UCSD-AML1 (cell line): Measurements from ENCODE around the gene KRT76.
"Not testable (repeated sequence)": the region's sequence is repeated elsewhere in the genome, so short reads cannot be mapped to it uniquely, and the experiment has no call there.

Source experiments
- DNase-seq: peaks from one replicate; lab custom pipeline; 2025; ENCODE audit not compliant: unreplicated experiment; lab: John Stamatoyannopoulos, UW

The KRT76 gene

GRCh38 chr12:52763036-52763659 lies 14.0 kb downstream of the KRT76 start:
- DNase-seq = no peak

- no peak for DNase-seq
Measured at GRCh38 chr12:52761802-52762201, 15.3 kb downstream of the KRT76 start.

DNA sequence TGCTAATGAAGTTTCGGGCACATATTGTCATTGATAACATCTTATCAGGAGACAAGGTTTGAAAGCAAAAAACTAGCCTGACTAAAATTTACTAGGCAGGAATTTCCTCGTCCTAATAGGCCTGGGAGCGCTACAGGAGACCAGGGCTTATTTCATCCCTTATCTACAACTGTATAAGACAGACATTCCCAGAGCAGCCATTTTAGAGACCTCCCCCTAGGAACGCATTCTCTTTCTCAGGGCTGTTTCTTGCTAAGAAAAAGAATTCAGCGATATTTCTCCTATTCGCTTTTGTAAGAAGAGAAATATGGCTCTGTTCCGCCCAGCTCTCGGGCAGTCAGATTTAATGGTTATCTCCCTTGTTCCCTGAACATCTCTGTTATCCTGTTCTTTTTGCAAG lies 15.9 kb downstream of the KRT76 start:
- not testable (repeated sequence) for DNase-seq

DNA sequence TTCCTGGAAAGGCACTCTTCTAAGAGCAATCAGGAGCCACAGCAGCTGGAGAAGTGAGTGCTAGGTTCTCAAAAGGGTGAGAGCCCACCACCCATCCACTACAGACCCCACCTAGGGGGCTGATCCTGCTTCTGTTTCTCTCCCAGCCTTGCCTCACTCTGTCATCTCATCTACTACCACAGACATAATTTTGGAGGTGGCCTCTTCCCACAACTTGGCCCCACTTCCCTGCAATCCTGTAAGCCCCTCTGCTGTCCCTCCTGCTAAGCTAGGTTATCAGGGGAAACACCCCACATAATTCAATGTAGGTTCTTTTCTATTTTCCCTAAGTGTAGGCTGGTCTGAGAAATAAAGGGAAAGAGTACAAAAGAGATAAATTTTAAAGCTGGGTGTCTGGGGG lies 16.5 kb downstream of the KRT76 start:
- DNase-seq = no peak

GRCh38 chr12:52759695-52760094 lies 17.4 kb downstream of the KRT76 start:
- DNase-seq = no peak

DNA sequence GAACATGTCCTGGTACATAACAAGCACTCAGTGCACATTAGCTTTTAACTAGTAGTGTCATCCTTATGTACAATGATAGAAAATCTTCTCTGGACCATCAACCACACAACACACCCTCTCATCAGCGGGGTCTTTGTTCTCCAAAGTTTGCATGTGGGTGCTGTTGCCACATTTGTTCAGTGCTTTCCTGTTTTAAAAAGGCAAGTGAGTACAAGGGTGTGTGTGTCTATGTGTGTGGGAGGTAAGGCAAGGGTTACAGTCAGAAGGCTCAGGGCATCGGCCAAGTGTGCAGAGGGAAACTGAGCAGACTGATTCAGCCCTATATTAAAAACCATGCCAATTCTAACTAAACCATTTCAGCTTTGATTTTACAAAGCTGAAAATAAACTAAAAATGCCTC lies 17.9 kb downstream of the KRT76 start:
- no peak for DNase-seq

DNA sequence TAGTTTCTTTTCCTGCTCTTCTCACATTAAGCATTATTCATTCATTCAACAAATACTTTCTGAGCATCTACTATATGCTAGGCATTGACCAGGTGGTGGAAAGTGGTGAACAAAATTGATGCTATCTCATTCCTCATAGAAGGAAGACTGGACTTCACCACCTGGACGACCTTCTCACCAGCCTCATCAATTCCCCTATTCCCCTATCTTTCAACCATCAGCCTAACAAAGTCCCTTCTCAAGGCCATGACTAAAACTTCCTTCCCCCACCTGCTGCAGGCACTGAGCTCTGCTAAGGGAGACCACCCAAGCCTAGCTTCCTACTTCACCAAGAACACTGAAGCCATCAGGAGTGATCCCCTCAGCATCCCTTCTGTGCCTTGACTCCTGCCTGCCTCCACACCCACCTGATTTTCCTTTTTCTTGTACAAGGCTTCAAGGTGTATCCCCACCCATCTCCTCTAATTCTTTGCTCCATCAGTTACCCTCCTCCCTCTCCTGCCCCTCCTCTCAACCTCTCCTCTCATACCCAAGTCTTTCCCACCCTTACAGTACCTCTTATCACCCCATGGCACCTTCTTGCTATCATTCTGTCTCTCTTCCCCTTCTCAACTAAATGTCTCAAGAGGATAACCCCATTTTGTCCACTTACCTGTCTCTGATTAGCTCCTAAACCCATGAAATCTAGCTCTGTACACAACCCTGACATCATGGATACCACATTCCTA lies 19.5 kb downstream of the KRT76 start:
- no peak for DNase-seq

DNA sequence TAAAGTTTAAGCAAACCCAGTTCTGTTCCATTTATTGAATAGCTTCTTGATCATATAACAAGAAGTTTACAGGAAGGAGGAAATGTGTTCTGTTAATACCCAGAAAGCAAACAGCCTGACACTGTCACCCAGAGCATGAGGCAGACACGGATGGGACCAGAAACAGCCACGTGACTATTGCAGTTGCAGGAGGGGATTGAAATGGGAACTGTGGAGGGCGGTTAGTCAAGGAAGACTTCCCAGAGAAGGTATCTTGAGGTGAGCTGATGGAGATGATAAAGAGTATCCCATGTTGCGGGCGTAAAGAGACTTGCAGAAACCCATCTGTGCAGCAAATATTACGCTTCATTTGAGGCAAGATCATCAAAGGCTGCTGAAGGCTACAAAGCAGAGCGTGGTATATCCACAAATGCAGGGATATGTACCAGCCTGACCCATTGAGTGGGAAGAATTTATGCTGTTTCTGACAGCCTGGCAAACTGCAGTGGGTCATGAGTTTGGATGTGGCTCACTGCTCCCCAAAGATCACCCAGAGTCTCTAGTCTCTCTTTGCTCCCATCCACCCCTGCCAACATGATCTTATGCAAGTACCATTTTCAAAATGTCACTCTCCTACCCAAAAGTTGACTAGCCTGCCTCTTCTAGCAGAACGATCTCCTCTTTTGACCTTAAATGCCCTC lies 20.7 kb downstream of the KRT76 start:
- DNase-seq = no peak

GRCh38 chr12:52755533-52755932 lies 21.6 kb downstream of the KRT76 start:
- DNase-seq = no peak

DNA sequence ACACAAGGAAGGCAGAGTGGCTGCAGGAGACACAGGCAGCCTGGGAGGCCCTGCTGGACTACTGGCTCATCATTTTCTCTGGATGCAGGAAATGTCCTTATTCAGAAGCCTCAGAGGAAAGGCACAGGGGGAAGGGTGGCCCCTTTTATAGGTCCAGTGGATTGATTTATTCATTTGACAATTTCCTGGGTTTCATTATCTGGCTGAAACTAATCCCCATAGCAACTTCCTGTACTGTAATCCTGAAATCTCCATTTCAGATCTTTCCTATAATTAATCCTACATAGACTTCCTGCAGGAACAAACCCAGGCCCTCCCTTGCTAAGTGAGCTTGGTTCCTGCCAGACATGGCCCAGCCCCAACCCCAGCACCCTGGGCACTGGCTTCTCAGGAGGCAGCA lies 23.0 kb downstream of the KRT76 start:
- no peak for DNase-seq

DNA sequence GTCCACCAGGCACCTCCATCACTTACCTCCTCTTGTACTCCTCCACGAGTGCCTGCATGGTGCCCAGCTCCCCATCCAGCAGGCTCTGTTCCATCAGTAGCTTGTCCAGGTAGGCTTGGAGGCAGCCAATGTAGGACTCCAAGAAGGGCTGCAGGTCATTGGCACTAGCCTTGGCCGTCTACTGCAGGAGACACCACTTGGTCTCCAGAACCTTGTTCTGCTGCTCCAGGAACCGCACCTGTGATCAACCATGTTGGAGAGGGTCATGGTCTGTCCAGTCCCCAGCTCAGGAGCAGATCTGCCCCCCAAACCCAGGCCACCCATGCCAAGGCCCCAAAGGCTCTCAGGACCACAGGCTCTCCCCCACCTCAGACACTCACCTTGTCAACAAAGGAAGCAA lies 23.9 kb downstream of the KRT76 start:
- no peak for DNase-seq

GRCh38 chr12:52752516-52752915 lies 24.6 kb downstream of the KRT76 start:
- DNase-seq = no peak

GRCh38 chr12:52751795-52752194 lies 25.4 kb downstream of the KRT76 start:
- no peak for DNase-seq

GRCh38 chr12:52750532-52750931 lies 26.6 kb downstream of the KRT76 start:
- DNase-seq = not testable (repeated sequence)

DNA sequence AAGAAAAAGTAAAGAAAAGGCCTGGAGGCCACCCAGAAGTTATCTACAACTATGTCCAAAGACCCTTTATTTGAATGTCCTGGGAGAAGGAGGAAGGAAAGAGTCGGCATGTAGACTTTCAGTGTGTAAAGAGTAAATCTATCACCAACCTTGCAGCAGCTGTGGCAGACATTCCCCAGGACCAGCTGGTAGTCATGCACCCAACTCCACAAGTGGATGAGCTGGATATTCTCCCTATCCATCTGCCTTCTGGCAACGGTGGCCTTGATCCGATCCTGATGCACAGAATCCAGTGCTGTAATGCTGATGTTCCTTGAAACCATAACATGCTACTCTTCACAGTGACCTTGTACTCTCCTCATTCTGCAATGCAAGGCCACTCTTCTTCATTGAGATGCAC lies 27.3 kb downstream of the KRT76 start:
- DNase-seq = no peak

- no peak for DNase-seq
Measured at GRCh38 chr12:52748578-52748977, 28.6 kb downstream of the KRT76 start.

DNA sequence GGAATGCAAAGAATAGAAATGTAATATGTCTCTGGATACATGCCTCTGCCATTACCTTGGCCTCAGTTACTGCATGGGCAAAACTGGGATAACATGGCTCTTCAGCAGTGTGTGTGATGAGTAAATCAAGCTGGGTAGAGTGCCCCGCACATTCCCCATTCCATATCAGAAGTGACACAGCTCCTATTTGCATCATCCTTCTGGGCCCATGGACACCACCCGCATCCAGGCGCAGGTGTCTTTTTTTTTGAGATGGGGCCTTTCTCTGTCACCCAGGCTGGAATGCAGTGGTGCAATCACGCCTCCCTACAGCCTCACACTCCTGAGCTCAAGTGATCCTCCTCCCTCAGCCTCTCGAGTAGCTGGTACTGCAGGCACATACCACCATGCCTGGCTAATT lies 31.6 kb downstream of the KRT76 start:
- DNase-seq = no peak

DNA sequence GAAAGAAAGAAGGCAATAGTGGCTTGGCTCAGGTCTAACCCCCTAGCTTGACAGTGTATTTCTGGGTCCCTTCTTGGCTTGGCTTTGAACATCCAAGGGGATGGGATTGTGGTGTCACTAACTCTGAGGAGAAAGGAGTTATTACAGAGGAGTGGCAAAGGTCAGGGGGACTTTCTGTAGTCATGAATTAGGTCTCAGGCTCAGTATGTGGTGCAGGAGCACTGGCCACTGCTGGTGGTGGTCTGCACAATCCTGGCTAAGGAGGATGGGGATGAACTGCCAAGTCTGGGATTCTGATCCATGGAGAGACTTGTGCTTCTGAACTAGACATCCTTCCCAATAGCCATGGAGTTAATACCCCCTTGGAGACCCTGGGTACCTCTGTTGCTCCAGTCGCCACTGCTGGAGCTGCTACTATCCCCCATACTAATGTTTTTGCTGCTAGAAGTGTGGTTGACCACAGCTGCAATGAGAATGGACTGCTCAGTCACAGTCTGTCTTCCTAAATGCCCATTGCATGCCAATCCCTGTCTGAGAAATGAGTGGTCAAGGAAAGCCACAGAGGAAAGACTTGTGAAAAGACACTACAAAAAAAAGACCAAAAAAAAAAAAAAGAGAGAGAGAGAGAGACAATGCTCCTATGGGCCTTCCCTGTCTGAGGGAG lies 32.5 kb downstream of the KRT76 start:
- DNase-seq = no peak

- DNase-seq = no peak
Measured at GRCh38 chr12:52742822-52743457, 34.2 kb downstream of the KRT76 start.

DNA sequence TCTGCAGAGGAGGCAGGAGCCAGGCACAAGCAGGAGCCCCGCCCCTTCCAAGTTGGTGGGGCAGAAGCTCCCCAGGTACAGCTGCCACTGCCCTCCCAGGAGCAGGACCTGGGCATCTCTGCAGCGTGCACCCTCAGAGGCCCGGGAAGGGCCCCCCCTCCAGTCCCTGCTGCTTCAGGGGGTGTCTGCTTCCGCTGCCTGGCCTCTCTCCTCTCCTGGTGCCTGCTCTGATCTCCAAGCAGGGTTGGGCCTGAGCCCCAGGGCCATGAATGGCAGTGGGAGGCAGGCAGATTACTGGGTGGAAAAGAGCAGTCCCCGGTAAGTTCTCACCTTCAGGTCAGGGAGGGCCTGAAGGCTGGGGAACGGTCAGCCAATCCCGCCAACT lies 35.0 kb downstream of the KRT76 start:
- DNase-seq = no peak
